Colonic mucosa (tissue), 4 donors: ENCODE results near the gene CEP131. TPM values are rescaled to one million over a fixed set of nuclear protein-coding genes. Genes with fewer than 3 reads are reported as not detected.

Experiments
- DNase-seq: peaks from one replicate; pipeline ENCODE4 v3.0.0-alpha.2; 2020
- H3K27ac ChIP-seq: fragments of 200-600 bp; one replicate; pipeline ENCODE4 v1.8.0; 2021
- H3K27me3 ChIP-seq: fragments of 200-600 bp; one replicate; pipeline ENCODE4 v1.8.0; 2021
- H3K36me3 ChIP-seq: fragments of 200-600 bp; one replicate; pipeline ENCODE4 v1.8.0; 2021
- H3K4me1 ChIP-seq: fragments of 200-600 bp; one replicate; pipeline ENCODE4 v1.8.0; 2021; ENCODE audit warnings: mild to moderate bottlenecking
- H3K4me3 ChIP-seq: fragments of 200-600 bp; one replicate; pipeline ENCODE4 v1.8.0; 2021
- H3K9ac ChIP-seq, 2 donors: one replicate each; pipeline ENCODE4 v1.7.0; 2013; ENCODE audit warnings: control low read depth in 2 of 2, low read depth in 2 of 2, low read length in 2 of 2
- H3K9me3 ChIP-seq: fragments of 200-600 bp; one replicate; pipeline ENCODE4 v1.8.0; 2021
- CTCF ChIP-seq: fragments of 200-600 bp; IDR thresholded peaks from one replicate; pipeline ENCODE4 v1.8.0; 2022; ENCODE audit warnings: antibody characterized with exemption, mild to moderate bottlenecking
- intact Hi-C: fragments of 100-400 bp; cut with DNase I; formaldehyde crosslinking; loops from one replicate; pipeline ENCODE4 v1.14.1; 2022
- total RNA-seq, 2 donors: library from RNA; stranded (reverse); fragmentation: NEBNext Ultra II Directional in 1 of 2; extraction: Animal tissue kit (Norgen Biotek cat#: 25700) in 1 of 2; gene quantifications; one replicate each; pipeline ENCODE4 v1.2.1, GENCODE V29; 2021
- donor health status: healthy.
- donor health status: DM: no; HTN: no; CAD: no.
- donor health status: DM: no; HTN: no; CAD: no.

Gene CEP131
- total RNA-seq, 2 donors from 2014 or later, result 4.3 to 15.0 TPM

DNA sequence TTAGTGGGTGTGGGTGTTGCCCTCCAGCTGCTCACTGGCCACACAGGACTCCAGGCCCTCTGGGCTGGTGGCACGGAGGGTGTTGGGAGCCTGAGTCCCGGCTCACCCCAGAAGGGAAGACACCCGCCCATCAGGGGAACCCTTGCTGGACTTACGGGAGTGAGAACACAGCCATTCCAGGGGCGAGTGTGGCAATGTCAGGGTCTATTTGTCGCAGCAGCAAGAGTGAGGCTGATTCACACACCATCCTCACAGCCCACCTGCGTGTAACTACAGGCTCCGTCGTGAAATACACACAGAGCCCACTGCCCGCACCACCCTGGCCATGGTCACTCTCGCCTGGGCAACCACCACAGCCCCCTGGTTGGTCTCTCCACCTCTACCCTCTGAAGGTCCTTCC lies 39.0 kb downstream of the CEP131 start:
- Histone ChIP-seq H3K4me1 (no peaks in the 10 kb centered on the region), H3K27me3 (no peaks in the 10 kb centered on the region), H3K9me3 (no peaks in the 10 kb centered on the region), H3K27ac (no peak overlapping the region), H3K4me3 (no peak overlapping the region), H3K36me3 (no peaks in the 10 kb centered on the region), H3K9ac (no peak overlapping the region)
- intact Hi-C loops, result no loop called here
- TF ChIP-seq CTCF, result no peak
- no peak for DNase-seq

GRCh38 chr17:81183316-81183715 lies 39.4 kb downstream of the CEP131 start:
- Histone ChIP-seq H3K36me3 (no peaks in the 10 kb centered on the region), H3K9ac (no peak overlapping the region), H3K9me3 (no peaks in the 10 kb centered on the region), H3K27ac (no peak overlapping the region), H3K4me3 (no peak overlapping the region), H3K27me3 (no peaks in the 10 kb centered on the region), H3K4me1 (no peaks in the 10 kb centered on the region)
- no peak for TF ChIP-seq CTCF
- intact Hi-C loops, result no loop called here
- DNase-seq, result no peak

DNA sequence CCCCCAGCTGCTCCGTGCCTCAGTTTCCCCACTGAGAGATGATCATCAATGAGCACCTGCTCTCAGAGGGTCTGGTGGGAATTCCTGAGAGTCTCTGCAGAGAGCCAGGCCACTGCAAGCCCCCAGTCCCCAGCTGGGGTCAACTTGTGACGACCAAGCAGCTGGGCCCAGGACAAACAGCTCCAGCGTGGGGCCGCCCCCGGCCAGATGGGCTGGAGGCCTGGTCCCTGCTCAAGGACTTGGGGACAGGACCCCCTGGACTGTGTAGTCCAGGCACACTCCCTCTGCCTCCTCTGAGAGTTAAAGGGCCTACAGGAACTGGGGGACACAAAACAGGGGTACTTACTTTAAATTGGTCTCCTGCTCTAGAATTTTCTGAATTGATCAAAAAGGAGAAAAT lies 40.2 kb downstream of the CEP131 start:
- Histone ChIP-seq H3K9ac (no peak overlapping the region), H3K4me1 (no peaks in the 10 kb centered on the region), H3K27ac (no peak overlapping the region), H3K36me3 (no peaks in the 10 kb centered on the region), H3K27me3 (no peaks in the 10 kb centered on the region), H3K9me3 (no peaks in the 10 kb centered on the region), H3K4me3 (no peak overlapping the region)
- intact Hi-C loops, result no loop called here
- DNase-seq, result no peak
- TF ChIP-seq CTCF, result no peak

- Histone ChIP-seq H3K4me3 (no peak overlapping the region), H3K9me3 (no peaks in the 10 kb centered on the region), H3K4me1 (no peaks in the 10 kb centered on the region), H3K36me3 (no peaks in the 10 kb centered on the region), H3K27ac (no peak overlapping the region), H3K9ac (no peak overlapping the region), H3K27me3 (no peaks in the 10 kb centered on the region)
- DNase-seq, result no peak
- intact Hi-C loops, result no loop called here
- no peak for TF ChIP-seq CTCF
Observed at GRCh38 chr17:81181811-81182185, 41.0 kb downstream of the CEP131 start.

GRCh38 chr17:81180836-81181810 lies 41.6 kb downstream of the CEP131 start:
- H3K4me3 ChIP-seq, result no peak overlapping the region
- no peak for DNase-seq
- H3K4me1 ChIP-seq, result no peaks in the 10 kb centered on the region
- H3K36me3 ChIP-seq, result no peaks in the 10 kb centered on the region
- intact Hi-C loops, result no loop called here
- H3K27ac ChIP-seq, result no peak overlapping the region
- H3K9me3 ChIP-seq, result no peaks in the 10 kb centered on the region
- no peak overlapping the region for H3K9ac ChIP-seq
- TF ChIP-seq CTCF, result no peak
- no peaks in the 10 kb centered on the region for H3K27me3 ChIP-seq
